KOPT-K1 (cell line): Measurements from ENCODE around the gene NRN1.
A peak's percentile ranks its signal among the peaks of the same experiment; 100 is the strongest.

Source experiments
- H3K27ac ChIP-seq: fragments of 200-600 bp; sonication (generic); 2 replicates; pipeline ENCODE4 v1.5.1; 2016; ENCODE audit warnings: antibody characterized with exemption, mild to moderate bottlenecking, low read depth, low read length; ENCODE audit not compliant: poor library complexity, severe bottlenecking
- H3K36me3 ChIP-seq: fragments of 200-600 bp; sonication (generic); 2 replicates; pipeline ENCODE4 v1.5.1; 2017; ENCODE audit warnings: antibody characterized with exemption, mild to moderate bottlenecking, low read length, moderate library complexity; ENCODE audit not compliant: insufficient read depth
- H3K9me3 ChIP-seq: fragments of 200-600 bp; sonication (generic); 2 replicates; pipeline ENCODE4 v1.5.1; 2017; ENCODE audit warnings: antibody characterized with exemption, low read length, mild to moderate bottlenecking; ENCODE audit not compliant: insufficient read depth, poor library complexity, severe bottlenecking

The NRN1 gene

DNA sequence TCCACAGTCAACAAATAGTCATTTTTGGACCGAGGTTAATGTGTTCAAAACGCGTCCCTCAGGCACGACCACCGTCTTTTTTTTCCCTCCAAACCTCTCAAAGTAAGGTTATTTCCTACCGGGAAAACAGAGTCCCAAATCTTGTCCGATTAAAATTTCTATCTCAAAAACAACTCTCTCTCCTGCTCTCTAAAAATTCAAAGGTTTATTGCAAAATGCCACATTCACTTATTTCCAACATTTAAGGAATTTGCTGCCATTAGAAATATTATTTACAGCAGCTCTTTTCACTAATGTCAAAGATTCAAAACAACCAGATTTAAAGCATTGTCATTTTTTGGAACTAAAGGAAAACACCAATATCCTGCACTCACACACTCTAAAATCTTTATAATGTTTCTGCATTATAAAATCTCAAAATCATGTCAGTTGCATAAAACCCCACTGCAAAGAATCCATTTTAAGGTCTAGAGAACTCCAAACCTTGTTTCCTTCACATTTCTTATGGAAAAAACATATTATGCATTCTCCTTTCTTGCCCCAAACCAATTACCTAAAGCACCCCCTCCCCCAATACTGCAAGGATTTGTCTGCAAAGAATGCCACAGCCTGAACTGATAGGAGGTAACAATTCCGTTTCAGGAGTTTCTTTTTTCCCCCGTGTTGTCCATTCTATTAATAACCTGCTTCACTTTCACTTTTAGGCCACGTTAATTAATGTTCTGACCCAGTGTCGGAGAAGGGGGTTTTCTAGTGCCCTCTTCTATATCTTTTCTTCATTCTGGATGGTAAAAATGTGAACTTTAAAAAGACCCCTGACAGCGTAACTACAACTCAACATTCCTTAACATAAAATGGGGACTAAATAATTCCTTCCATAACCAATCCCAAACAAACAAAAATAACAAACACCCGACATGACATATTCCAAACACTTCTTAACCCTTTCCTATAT, 1.4 kb downstream of the NRN1 start:
- H3K27ac ChIP-seq: peak overlapping the region; percentile 92
- H3K36me3 ChIP-seq: peaks cover 26% of the 10 kb centered on the region
- H3K9me3 ChIP-seq: no peaks in the 10 kb centered on the region

DNA sequence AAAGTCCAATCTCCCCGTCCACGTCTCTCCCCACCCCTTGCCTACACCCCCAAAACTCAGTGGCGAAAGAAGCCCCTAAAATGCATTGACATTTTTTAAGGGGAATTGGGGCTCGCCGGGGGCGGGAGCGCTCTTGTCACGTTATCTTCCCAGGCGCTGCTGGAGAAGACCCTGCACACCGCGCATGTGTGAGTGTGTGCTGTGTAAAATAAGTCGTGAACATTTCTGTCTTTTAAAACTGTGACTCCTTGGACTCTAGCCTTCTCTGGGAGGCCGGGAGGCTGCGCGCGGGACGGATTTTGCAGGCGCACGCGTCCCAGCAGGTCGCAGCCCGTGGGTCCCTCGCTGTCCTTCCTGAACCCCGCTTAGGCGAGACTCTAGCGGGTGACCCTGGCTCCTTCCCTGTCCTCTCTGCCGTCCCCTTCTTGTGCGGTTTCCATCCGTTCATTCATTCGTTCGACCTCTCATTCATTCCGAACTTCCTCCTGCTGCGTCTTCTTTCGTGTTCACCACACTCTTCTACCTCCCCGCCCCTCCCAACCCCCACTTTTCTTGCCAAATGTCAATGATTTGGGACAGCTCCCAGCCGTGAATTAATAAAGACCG, 2.2 kb downstream of the NRN1 start:
- H3K9me3 ChIP-seq: no peaks in the 10 kb centered on the region
- H3K36me3 ChIP-seq: peaks cover 34% of the 10 kb centered on the region
- peak overlapping the region; percentile 92 for H3K27ac ChIP-seq

DNA sequence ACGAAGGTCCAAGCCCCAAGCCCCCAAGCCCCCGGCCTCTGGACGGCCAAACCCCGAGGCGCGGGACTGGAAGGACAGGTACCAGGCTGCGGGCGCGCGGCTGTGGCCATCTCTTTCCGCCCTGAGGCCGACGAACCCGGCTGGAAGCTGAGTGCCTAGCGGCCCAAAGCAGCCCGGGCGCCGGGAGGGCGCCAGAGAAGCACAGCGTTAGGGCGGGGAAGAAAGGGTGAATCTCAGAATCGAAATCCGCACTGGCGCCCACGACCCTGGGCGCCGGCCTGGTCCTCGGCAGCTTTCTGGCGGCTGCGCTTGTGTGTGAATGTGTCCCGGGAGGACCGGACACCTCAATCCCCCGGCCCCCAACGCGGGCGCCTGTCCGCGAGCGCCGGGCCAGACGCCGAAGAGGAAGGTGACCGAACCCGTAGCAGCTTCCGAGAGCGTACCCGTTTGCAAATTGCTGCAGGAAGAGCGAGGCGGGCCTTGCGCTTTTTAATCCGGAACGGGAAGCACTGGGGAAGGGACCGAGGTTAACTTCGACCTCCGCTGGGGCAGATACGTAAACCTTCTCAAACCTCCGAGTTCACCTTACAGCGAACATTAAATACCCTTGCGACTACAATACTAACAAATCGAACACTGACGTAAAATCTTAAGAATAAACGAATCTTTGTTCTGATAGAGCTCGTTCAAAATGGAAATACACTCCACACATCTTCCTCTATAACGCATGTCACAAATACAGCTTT, 2.9 kb downstream of the NRN1 start:
- H3K9me3 ChIP-seq: no peaks in the 10 kb centered on the region
- H3K27ac ChIP-seq: peak overlapping the region; percentile 92
- H3K36me3 ChIP-seq: peaks cover 41% of the 10 kb centered on the region

DNA sequence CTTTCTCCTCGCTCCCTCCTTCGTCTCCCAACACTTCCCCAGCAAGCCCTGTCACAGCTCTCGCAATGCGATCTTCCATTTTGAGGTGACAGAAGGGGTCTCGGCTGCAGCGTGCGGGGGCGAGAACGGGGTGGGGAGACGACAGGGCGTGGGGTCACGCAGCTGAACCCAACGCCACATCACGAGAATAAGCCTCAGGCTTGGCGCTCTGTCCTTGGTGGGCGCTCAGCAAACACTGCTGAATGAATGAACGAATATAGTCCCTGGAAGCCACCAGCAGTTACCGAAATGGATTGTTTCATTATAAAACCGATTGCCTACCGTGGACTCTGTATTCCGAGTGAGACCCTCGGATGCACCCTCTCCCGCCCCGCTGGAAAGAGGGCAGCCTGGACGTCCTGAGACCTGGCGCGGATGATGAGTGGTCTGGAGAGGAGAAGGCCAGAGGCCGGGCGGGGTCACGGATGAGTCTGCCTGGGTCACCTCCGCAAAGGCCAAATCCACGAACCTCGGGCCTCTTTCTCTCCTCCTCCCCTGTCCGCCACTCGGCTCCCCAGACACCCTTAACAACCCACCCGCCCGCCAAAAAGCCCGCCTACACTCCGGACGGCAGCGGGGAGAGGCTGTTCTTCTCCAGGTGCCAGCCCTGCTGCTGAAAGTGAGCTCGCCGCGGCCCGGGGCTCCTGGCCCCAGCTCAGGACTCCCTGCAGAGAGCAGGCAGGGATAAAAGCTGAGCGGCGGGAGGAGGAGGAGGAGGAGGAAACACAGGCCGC, 3.7 kb downstream of the NRN1 start:
- H3K36me3 ChIP-seq: peaks cover 49% of the 10 kb centered on the region
- H3K9me3 ChIP-seq: no peaks in the 10 kb centered on the region
- H3K27ac ChIP-seq: peak overlapping the region; percentile 92

DNA sequence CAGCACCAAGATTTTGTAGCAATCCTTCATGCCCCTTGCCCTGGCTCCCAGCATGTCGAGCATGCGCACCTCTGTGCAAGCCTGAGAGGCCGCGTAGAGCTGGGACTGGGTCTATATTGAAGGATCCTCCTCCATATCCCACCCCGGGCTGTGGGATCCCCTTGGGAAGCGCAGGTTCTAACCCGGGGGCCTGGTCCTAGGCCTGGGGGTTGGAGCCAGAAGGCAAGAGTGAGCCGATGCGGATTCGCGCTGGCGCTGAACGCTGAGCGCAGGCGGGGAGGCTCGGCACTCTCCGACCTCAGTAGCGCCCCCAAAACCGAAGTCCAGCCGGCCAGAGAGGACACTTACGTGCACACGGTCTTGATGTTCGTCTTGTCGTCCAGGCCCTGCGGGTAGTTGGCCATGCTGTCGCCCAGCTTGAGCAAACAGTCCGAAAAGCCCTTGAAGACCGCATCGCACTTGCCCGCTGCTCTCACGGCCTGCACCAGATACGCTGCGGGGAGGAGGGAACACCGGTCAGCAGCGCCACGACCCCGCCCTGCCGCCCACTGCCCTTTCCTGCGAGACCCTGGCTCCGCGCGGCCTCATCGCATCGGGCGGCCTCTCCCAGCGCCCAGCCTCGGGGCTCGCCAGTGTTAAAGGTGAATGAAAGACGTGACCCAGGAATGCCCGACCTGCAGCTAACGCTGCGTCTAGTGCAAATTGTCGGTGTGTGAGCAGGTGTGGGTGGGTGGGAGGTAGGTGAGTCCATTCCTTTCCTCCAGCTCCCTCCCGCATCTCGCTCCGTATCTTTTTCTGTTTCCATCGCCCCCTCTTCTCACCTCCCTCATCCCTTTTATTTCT, 4.5 kb downstream of the NRN1 start:
- Histone ChIP-seq H3K27ac (peak overlapping the region; percentile 92), H3K9me3 (no peaks in the 10 kb centered on the region)

DNA sequence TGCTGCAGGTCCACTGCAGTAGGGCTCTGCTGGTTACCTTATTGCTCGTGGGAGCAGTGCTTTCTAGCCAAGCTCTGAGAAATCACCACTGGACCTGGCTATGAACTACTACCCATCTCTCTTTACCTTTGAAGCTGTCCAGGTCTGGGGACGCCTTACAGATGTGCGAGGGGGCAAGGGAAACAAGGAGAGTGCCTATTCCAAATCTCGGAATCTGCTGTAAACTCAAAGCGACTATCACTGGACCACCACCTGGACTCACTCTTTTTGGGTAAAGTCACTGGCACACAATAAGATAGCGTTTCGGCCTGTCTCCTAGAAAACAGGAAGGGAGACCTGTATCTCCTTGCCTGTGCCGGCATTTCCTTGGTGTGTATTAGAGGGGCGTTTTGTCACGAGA, 5.3 kb downstream of the NRN1 start:
- no peaks in the 10 kb centered on the region for H3K9me3 ChIP-seq
- H3K36me3 ChIP-seq: peaks cover 49% of the 10 kb centered on the region
- H3K27ac ChIP-seq: peak overlapping the region; percentile 92

More for the DNA sequence above, 4.5 kb downstream of the NRN1 start:
- H3K36me3 ChIP-seq: peaks cover 49% of the 10 kb centered on the region

DNA sequence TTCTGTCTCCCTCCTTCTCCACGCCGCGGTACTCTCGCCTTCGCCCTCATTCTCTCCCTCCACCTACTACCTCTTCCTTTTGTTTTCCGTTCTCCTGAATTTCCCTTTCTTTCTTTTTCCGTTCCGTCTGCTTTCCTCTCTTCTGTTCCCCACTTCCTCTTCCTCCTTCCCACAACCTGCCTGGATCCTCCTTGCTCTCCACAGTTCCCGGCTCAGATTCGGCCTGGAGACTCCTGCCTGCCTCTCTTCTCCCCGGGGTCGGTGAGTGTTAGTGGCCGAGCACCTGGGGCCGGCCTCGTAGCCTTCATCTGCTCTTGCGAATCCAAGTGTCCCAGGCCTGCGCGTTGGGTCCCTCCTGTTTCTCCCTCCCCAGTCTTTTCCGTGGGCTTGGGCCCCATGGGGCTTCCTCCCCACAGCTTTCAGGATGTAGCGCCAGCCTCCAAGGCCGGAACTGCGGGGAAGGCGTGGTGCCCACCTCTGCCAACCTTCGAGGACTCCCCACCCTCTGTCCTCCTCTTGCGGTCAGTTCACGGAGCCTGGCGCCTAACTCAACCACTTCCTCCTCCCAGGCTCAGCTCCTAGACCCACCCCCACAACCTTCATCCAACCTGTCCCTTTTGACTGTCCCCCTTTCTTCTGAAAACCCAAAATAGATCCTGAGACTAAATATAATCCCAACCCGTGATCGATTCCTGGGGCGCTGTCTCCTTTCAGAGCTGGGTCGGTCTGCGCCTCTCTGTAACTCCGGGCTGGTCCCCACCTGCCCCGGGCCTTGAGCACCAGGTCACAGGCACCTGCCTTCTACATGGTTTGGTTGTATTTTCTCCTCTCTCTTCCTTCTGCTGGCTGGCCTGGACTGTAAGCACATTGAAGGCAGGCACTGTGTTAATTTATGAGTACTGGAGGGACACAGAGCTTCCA, 6.8 kb downstream of the NRN1 start:
- Histone ChIP-seq H3K27ac (peak overlapping the region; percentile 2), H3K36me3 (peaks cover 49% of the 10 kb centered on the region), H3K9me3 (no peaks in the 10 kb centered on the region)

DNA sequence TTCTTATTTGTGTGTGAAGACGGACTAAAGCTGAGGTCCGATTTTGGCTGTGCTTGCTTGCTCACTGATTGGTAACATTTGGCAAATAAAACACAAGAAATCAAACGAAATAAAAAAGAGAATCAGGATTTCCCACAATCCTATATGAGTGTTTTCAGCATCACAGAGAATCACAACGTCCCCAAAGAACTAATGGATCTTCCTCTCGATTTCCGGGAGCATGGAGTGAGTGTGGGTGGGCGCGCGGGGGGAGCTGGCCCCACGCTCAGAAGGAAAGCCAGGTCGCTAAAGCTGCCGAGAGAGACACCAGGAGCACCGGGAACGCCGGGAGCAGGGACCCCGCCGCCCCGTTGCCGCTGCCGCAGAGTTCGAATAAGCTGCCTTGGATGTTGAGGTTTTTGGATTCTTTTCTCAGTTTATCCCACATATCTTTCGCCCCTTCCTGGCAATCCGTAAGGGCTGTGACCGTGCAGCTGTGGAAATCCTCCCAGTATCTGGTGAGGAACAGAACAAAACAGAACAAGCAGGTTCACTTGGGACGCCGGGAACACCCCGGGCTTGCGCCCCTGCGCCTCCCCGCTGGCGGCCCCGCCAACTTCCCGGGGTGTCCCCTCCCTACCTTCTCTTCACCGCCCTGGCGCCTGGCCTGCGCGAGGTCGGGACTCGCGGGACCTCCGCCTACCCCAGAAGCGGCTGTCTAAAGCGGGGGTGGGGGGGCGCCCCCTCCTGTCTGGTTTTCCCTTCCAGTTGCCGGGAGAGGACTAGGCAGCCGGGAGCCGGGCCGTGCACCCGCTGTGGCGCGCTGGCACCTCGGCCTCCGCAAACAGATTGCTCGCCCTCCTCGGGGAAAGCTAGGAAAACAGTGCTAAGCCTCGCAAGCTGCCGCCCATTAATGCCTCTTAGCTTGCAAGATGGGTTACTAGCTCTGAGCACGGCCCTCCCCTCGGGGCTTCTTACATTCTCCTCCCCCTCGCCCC, 7.7 kb downstream of the NRN1 start:
- Histone ChIP-seq H3K27ac (peak overlapping the region; percentile 2), H3K36me3 (peaks cover 49% of the 10 kb centered on the region), H3K9me3 (no peaks in the 10 kb centered on the region)

DNA sequence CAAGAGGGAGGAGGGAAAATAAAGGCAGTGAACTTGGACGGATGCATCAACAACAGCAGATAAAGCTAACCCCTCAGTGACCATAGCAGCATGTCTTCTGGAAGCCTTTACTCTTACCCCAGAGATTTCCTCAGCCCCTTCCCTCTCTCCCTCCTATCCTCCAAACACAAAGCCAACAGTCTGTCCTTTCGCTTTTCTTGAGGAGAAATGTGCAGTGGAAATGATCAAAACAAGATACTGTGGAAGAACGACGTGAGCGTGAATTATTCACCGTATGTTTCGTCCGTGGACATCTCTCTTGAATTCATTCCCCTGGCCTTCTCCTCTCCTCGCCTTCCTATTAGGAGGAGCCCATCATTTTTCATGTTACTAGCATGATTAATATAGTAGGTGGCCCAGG, 8.5 kb downstream of the NRN1 start:
- Histone ChIP-seq H3K9me3 (no peaks in the 10 kb centered on the region), H3K36me3 (peaks cover 49% of the 10 kb centered on the region), H3K27ac (peak overlapping the region; percentile 97)

DNA sequence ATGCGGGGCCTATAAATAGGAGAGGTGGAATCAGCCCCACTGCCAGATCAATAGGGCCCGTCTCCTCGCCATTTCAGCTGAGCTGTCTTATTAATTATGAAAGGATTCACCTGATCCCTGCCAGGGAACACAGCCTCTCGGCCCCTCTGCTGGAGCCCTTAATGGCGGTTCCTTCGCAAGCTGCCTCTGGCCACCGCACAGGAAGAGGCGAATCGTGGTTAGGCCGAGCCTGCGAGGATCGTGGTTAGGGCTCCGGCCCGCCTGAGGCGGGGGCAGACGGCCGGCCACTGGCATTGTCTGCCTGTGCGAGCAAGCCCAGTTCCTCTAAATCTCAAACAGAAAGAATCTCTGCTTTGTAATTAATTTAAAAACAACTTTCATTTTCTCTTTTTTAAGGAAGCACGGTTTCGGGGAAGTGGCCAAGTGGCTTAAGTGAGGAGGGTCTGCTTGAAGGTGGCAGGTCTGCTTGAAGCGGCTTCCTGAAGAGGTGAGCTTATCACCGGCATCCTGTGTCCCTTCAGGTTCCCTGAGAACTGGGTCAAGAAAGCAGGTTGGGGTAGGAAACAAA, 9.2 kb downstream of the NRN1 start:
- Histone ChIP-seq H3K27ac (peak overlapping the region; percentile 97), H3K9me3 (no peaks in the 10 kb centered on the region), H3K36me3 (peaks cover 45% of the 10 kb centered on the region)

DNA sequence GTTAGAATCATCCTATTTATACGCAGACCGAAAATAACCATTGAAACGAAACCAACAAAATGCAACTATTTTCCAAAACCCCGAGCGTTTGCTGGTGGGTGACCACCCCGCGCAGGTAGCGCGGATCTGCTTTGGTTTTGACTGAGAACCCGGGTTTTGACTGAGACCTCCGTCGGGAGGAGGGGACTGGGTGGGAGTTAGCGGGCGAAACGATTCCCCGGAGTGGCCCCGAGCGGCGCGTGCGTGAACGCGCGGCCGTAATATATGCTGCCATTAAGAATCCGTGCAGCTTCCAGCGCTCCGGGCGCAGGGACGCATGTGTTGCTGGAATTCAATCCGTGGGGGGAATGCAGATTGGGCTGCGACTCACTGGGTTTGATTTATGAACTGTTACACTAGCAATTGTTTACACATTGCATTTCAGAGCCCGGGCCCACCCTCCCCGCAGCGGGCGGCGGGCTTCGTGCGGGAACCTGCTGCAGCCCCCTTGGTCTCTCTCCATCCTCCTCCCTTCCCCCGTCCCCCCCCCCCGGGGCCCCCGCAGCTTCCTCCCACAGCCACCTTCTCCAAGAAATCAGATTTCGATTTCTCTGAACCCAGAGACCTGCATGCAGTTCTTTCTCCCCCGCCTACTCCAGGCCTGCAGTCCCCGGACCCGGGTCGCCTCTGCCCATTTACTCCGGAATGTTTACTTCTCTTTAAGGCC, 9.9 kb downstream of the NRN1 start:
- peaks cover 39% of the 10 kb centered on the region for H3K36me3 ChIP-seq
- no peaks in the 10 kb centered on the region for H3K9me3 ChIP-seq
- H3K27ac ChIP-seq: peak overlapping the region; percentile 97
